GM18499 (cell line): ENCODE measurements around the gene ROCK2.

Source experiments
- ATAC-seq: cut with Tn5 transposase; IDR thresholded peaks from one replicate; pipeline ENCODE4 v1.9.1; 2021; ENCODE audit warnings: moderate number of reproducible peaks; ENCODE audit not compliant: insufficient read depth, unreplicated experiment

ROCK2 gene

GRCh38 chr2:11134349-11134748 is 210.1 kb downstream of the ROCK2 start:
- ATAC-seq: no peak

- no peak for ATAC-seq
These were observed 210.5 kb downstream of the ROCK2 start for GRCh38 chr2:11133936-11134320.

GRCh38 chr2:11133238-11133935 is 211.0 kb downstream of the ROCK2 start:
- no peak for ATAC-seq

GRCh38 chr2:11132036-11132671 is 212.3 kb downstream of the ROCK2 start:
- ATAC-seq: no peak

GRCh38 chr2:11131166-11131920 is 213.1 kb downstream of the ROCK2 start:
- no peak for ATAC-seq
